ENCODE measurements around the gene ELN.

The ELN gene

GRCh38 chr7:74097937-74098614 is 70.1 kb downstream of the ELN start:
- FAIRE-seq: no peak

DNA sequence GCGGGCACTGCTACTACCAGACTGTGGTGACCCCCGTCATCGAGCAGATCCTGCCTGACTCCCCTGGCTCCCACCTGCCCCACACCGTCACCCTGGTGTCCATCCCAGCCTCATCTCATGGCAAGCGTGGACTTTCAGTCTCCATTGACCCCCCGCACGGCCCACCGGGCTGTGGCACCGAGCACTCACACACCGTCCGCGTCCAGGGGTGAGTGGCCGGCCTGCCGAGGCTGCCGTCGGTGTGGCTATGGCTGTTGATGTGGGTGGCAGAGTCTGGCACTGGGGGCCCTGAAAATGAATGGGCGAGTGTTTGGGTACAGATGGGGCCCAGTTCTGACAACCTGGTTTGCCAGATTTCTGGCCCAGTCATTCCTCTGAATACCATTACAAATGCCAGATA is 71.1 kb downstream of the ELN start:
- no peak for FAIRE-seq

DNA sequence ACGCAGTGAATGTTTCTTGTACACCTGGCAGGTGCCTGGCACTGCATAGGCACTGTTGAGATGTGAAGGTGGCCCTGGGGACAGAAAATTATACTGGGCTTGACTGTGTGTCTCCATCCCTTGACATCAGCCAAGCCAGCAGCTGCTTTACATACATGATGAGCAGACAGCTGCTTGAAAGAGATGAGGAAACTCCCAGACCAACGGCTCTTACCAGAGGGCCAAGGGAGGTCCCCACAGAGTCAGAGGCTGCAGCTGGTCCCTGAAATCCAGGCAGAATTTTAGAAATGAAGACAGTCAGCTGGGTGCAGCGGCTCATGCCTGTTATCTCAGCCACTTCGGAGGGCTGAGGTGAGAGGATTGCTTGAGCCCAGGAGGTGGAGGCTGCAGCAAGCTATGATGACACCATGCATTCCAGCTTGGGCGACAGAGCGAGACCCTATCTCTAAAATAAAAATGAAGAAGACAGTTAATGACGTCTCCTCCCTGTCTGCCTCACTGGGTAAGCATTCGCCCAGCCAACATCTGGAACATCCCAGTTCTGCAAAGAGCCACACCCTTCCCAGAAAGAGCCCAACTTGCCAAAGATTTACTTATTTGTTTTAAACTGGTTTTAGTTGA is 73.2 kb downstream of the ELN start:
- no peak for FAIRE-seq

DNA sequence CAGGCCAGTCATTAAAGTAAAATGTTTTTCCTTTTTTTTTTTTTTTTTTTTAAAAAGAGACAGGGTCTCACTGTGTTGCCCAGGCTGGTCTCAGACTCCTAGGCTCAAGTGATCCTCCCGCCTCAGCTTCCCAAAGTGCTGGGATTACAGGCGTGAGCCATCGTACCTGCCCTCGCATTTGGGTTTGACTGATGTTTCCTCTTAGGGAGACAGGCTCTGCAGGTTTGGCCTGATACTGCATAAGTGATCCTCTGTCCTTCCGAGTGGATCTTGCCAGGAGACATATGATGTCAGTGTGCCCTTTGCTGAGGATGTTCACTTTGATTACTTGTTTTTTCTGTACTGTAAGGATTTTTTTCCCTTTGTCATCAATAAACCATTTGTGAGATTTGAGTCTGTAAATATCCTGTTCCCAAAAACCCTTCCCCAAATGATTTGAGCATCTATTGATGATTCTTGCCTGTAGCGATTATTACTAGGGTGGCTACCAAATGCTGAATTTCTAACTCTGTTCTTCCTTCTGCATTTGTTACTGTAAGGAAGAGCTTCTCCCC is 75.3 kb downstream of the ELN start:
- FAIRE-seq: no peak

DNA sequence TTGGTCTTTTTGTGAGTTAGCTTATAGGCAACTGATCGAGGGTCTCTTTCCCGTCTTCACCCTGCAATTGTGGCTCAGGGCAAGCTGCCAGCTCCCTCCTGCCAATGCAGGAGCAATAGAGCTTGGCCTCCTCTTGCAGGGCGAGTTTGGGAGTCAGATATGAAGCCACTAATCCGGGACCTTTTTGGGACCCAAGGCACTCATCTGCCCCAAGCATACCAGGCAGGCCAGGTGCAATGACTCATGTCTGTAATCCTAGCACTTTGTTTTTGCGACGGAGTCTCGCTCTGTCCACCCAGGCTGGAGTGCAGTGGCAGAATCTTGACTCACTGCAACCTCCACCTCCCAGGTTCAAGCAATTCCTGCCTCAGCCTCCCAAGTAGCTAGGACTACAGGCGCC is 76.7 kb downstream of the ELN start:
- FAIRE-seq: no peak

DNA sequence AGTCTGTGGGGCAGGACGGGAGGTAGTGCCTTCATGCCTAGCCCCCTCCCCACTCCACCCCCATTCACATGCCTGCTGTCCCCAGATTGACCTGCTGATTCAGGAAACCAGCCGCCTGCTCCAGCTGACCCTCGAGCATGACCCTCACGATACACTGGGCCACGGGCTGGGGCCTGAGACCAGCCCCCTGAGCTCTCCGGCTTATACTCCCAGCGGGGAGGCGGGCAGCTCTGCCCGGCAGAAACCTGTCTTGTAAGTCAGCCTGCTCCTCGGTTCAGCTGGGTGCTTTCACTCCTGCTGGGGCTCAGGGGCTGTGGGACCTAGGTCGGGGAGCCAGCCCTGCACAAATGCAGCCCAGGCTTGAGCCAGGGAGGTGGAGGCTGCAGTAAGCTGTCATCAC is 78.0 kb downstream of the ELN start:
- no peak for FAIRE-seq

GRCh38 chr7:74106846-74107245 is 78.9 kb downstream of the ELN start:
- no peak for FAIRE-seq

DNA sequence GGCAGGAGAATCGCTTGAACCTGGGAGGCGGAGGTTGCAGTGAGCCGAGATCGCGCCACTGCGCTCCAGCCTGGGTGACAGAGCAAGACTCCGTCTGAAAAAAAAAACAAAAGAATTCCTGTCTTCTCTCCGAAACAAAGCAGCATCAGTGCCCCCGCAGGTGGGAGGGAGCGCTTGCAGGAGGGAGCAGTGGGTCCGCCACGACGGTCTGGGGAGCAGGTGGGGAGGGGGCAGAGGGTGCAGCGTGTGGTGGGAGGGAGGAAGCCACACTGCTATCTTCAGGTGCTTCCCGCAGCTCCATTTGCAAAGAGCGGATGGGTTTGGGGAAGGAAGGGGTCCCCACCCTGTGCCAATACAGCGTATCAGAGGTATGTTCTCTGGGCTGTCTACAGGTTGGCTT is 87.4 kb downstream of the ELN start:
- FAIRE-seq: no peak

DNA sequence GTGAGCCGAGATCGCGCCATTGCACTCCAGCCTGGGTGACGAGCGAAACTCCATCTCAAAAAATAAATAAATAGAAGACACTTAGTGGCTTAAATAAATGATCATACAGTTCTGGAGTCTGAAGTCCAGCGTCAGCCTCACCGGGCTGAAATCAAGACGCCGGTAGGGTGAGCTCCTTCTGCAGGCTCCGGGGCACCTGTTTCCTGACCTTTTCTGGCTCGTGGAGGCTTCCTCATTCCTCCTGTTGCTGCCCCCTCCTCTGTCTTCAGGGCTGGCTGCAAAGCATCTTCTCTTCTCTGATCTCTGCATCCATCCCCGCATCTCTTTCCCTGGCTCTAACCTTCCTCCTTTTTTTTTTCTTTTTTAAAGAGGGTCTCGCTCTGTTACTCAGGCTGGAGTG is 88.4 kb downstream of the ELN start:
- FAIRE-seq: no peak
